ENCODE measurements around the gene MTR.

- TF ChIP-seq EZH2 (IDR thresholded peaks at IDR 0.05; ENCODE audit: borderline replicate concordance, low read length): no peak
- TF ChIP-seq, protein P1, sequence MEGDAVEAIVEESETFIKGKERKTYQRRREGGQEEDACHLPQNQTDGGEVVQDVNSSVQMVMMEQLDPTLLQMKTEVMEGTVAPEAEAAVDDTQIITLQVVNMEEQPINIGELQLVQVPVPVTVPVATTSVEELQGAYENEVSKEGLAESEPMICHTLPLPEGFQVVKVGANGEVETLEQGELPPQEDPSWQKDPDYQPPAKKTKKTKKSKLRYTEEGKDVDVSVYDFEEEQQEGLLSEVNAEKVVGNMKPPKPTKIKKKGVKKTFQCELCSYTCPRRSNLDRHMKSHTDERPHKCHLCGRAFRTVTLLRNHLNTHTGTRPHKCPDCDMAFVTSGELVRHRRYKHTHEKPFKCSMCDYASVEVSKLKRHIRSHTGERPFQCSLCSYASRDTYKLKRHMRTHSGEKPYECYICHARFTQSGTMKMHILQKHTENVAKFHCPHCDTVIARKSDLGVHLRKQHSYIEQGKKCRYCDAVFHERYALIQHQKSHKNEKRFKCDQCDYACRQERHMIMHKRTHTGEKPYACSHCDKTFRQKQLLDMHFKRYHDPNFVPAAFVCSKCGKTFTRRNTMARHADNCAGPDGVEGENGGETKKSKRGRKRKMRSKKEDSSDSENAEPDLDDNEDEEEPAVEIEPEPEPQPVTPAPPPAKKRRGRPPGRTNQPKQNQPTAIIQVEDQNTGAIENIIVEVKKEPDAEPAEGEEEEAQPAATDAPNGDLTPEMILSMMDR (conservative IDR thresholded peaks at IDR 0.05 in 1 of 2, IDR thresholded peaks at IDR 0.05 in 1 of 2; ENCODE audit: extremely low read depth in 1 of 2, insufficient read depth in 1 of 2, low read depth in 1 of 2, low read length in 2 of 2): no peak
These were observed 44.2 kb upstream of the MTR start for GRCh38 chr1:236750928-236751327.

All from mammary epithelial cell (primary cell).